Panc1 (cell line): ENCODE data around the gene ATP6V1G1. TPM values are rescaled to one million over a fixed set of nuclear protein-coding genes. Genes with fewer than 3 reads are reported as not detected.

ENCODE experiments used
- ATAC-seq: fragments of 200-7000 bp; cut with Tn5 transposase; 2 replicates; pipeline ENCODE4 v1.9.1; 2020; ENCODE audit warnings: mild to moderate bottlenecking, moderate library complexity
- BruUV-seq: library from RNA; stranded (reverse); fragments of 400-500 nt; replicated peaks from 2 replicates; lab custom pipeline; 2021; lab: Mats Ljungman, UMichigan
- CTCF ChIA-PET: fragments of 300-600 bp; sonication (Branson Sonifier 250); formaldehyde crosslinking; loops from one replicate; lab custom pipeline; 2022; ENCODE audit warnings: antibody characterized with exemption; lab: Charles Lee
- POLR2A ChIA-PET: fragments of 300-600 bp; sonication (Branson Sonifier 250); formaldehyde crosslinking; loops from one replicate; lab custom pipeline; 2022; ENCODE audit warnings: antibody characterized with exemption; lab: Charles Lee
- DNase-seq: peaks from one replicate; pipeline ENCODE4 v3.0.0-alpha.2; 2010; ENCODE audit warnings: low read depth, low spot score
- H3K27ac ChIP-seq: 2 replicates; pipeline ENCODE4 v1.5.1; 2011; ENCODE audit warnings: mild to moderate bottlenecking, low read length, inconsistent platforms
- H3K27me3 ChIP-seq: fragments of 200-500 bp; sonication (Bioruptor generic); 2 replicates; pipeline ENCODE4 v1.6.0; 2014; ENCODE audit warnings: low read length, inconsistent platforms; ENCODE audit not compliant: control insufficient read depth, insufficient read depth
- H3K36me3 ChIP-seq: fragments of 200-500 bp; sonication (Bioruptor generic); 2 replicates; pipeline ENCODE4 v1.5.1; 2014; ENCODE audit warnings: inconsistent platforms, mild to moderate bottlenecking, low read length, moderate library complexity; ENCODE audit not compliant: control insufficient read depth, insufficient read depth
- H3K4me1 ChIP-seq: 2 replicates; pipeline ENCODE4 v1.5.1; 2011; ENCODE audit warnings: inconsistent platforms, mild to moderate bottlenecking, low read length, moderate library complexity; ENCODE audit not compliant: control insufficient read depth, insufficient read depth
- H3K4me3 ChIP-seq, 2 experiments: 2 replicates each; pipeline ENCODE4 v1.5.1; 2011 to 2012; ENCODE audit warnings: low read depth in 2 of 2, low read length in 2 of 2, mild to moderate bottlenecking in 2 of 2, inconsistent platforms in 1 of 2, moderate library complexity in 1 of 2
- H3K9me3 ChIP-seq: fragments of 200-500 bp; sonication (Bioruptor generic); 2 replicates; pipeline ENCODE4 v1.5.1; 2014; ENCODE audit warnings: low read depth, mild to moderate bottlenecking, inconsistent platforms, low read length, moderate library complexity; ENCODE audit not compliant: control insufficient read depth, insufficient read depth
- CTCF ChIP-seq: fragments of 450-650 bp; IDR thresholded peaks from 2 replicates; pipeline ENCODE4 v1.5.1; 2017; ENCODE audit warnings: mild to moderate bottlenecking
- POLR2AphosphoS5 ChIP-seq: IDR thresholded peaks from 2 replicates; pipeline ENCODE4 v1.6.1; 2012; ENCODE audit warnings: mild to moderate bottlenecking, low read depth, low read length, moderate library complexity
- REST ChIP-seq, 2 experiments: IDR thresholded peaks; 2 replicates each; pipeline ENCODE4 v1.6.1; 2011 to 2012; ENCODE audit warnings: low read depth in 2 of 2, control low read depth in 1 of 2, low read length in 1 of 2, mild to moderate bottlenecking in 1 of 2, moderate library complexity in 1 of 2; ENCODE audit not compliant: insufficient read depth in 1 of 2
- SIN3A ChIP-seq: IDR thresholded peaks from 2 replicates; pipeline ENCODE4 v1.6.1; 2012; ENCODE audit warnings: low read depth, mild to moderate bottlenecking, low read length, moderate library complexity, borderline replicate concordance; ENCODE audit not compliant: insufficient read depth
- TCF7L2 ChIP-seq: IDR thresholded peaks from 2 replicates; pipeline ENCODE4 v1.6.1; 2011; ENCODE audit warnings: mild to moderate bottlenecking, low read depth, low read length, inconsistent platforms
- in situ Hi-C: cut with HindIII; loops from 2 replicates; pipeline ENCODE4 v1.10.0; 2016; ENCODE audit warnings: low sequenced_read_pairs, low pct_unique_long_range_greater_than_20kb
- intact Hi-C: fragments of 100-400 bp; cut with micrococcal nuclease; formaldehyde crosslinking; loops from one replicate; pipeline ENCODE4 v1.10.0; 2022; ENCODE audit not compliant: unreplicated experiment
- total RNA-seq: library from RNA; stranded (reverse); gene quantifications from one replicate; pipeline ENCODE4 v1.2.1, GENCODE V29; 2021; ENCODE audit not compliant: unreplicated experiment

The ATP6V1G1 gene
- total RNA-seq, 1 experiment from 2014 or later, result 71.8 TPM

GRCh38 chr9:114561771-114562170, 25.8 kb upstream of the ATP6V1G1 start:
- no peak overlapping the region for H3K27ac ChIP-seq
- ATAC-seq, result no peak

GRCh38 chr9:114565204-114565603, 22.4 kb upstream of the ATP6V1G1 start:
- no peak for DNase-seq
- intact Hi-C loops, result no loop called here
- no peak for ATAC-seq
- H3K4me3 ChIP-seq, result no peak overlapping the region
- TF ChIP-seq TCF7L2 (no peak), POLR2AphosphoS5 (no peak), SIN3A (no peak), CTCF (no peak), REST (IDR thresholded peaks at IDR 0.05; ENCODE audit: insufficient read depth in 1 of 2, low read depth in 2 of 2, low read length in 1 of 2) (no peak)
- H3K9me3 ChIP-seq, result no peaks in the 10 kb centered on the region
- H3K27ac ChIP-seq, result no peak overlapping the region
- ChIA-PET CTCF (no interaction called here), POLR2A (no interaction called here)
- no peaks in the 10 kb centered on the region for H3K36me3 ChIP-seq
- H3K4me1 ChIP-seq, result no peaks in the 10 kb centered on the region
- no peaks in the 10 kb centered on the region for H3K27me3 ChIP-seq
- in situ Hi-C loops, result no loop called here
- BruUV-seq, result no TSS peak

More at GRCh38 chr9:114561771-114562170, 25.8 kb upstream of the ATP6V1G1 start:
- ChIA-PET POLR2A (no interaction called here), CTCF (no interaction called here)
- Histone ChIP-seq H3K9me3 (no peaks in the 10 kb centered on the region), H3K4me1 (peaks cover 4% of the 10 kb centered on the region), H3K27me3 (no peaks in the 10 kb centered on the region), H3K4me3 (no peak overlapping the region), H3K36me3 (no peaks in the 10 kb centered on the region)
- TF ChIP-seq REST (IDR thresholded peaks at IDR 0.05; ENCODE audit: insufficient read depth in 1 of 2, low read depth in 2 of 2, low read length in 1 of 2) (no peak), CTCF (no peak), TCF7L2 (no peak), POLR2AphosphoS5 (no peak), SIN3A (no peak)
- intact Hi-C loops (no loop called here), in situ Hi-C loops (no loop called here)
- no TSS peak for BruUV-seq
- no peak for DNase-seq
